ENCODE results near the gene RAI2.

RAI2 gene

DNA sequence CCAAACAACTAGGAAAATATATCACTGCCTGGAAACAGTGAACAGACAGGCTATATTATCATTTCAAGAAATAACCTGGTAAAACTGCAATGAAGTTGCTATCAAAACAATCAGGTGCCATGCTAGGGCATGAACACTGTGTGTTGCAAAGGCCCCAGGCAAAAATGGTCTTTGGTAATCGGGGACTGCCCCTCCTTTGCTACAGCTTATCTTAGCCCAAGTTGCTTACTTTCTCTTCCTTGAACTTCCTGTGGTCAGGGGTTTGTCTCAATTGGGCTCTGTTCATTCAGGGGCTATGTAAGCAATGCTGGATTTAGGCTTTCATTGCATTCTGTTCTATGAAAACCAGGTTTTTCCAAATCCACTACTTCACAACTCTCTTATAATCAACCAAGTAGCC is 93.4 kb downstream of the RAI2 start:
- Mint-ChIP-seq H3K36me3 (ENCODE audit: low read depth) (no peaks in the 10 kb centered on the region), H3K9me3 (no peaks in the 10 kb centered on the region), H3K27ac (no peak overlapping the region), H3K4me3 (no peak overlapping the region), H3K27me3 (ENCODE audit: low read depth) (peaks cover 1% of the 10 kb centered on the region), H3K4me1 (no peaks in the 10 kb centered on the region)
- TF ChIP-seq, protein P1, sequence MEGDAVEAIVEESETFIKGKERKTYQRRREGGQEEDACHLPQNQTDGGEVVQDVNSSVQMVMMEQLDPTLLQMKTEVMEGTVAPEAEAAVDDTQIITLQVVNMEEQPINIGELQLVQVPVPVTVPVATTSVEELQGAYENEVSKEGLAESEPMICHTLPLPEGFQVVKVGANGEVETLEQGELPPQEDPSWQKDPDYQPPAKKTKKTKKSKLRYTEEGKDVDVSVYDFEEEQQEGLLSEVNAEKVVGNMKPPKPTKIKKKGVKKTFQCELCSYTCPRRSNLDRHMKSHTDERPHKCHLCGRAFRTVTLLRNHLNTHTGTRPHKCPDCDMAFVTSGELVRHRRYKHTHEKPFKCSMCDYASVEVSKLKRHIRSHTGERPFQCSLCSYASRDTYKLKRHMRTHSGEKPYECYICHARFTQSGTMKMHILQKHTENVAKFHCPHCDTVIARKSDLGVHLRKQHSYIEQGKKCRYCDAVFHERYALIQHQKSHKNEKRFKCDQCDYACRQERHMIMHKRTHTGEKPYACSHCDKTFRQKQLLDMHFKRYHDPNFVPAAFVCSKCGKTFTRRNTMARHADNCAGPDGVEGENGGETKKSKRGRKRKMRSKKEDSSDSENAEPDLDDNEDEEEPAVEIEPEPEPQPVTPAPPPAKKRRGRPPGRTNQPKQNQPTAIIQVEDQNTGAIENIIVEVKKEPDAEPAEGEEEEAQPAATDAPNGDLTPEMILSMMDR (IDR thresholded peaks at IDR 0.05; ENCODE audit: unreplicated experiment in 3 of 3) = no peak

DNA sequence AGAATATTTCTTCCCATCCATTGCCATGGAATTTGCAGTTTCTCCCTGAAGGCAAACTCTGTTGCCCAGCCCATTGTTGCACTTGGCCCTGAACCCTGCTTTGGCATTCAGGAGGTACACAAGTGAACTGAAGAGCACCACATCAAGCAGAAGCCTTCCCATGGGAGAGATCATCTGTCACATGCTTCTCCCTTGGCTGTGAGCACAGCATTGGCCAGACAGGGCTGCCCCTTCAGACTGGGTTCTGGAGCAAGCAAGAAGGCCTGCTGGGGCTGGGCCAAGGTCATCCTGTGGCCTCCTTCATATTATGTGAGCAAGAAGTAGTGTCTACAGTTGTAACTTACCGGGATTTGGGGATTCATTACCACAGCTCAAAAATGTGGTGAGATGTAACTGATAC is 101.1 kb downstream of the RAI2 start:
- Mint-ChIP-seq H3K36me3 (ENCODE audit: low read depth) (no peaks in the 10 kb centered on the region), H3K9me3 (no peaks in the 10 kb centered on the region), H3K27ac (no peak overlapping the region), H3K27me3 (ENCODE audit: low read depth) (peaks cover 5% of the 10 kb centered on the region), H3K4me3 (no peak overlapping the region), H3K4me1 (no peaks in the 10 kb centered on the region)
- TF ChIP-seq, protein P1 (IDR thresholded peaks at IDR 0.05; ENCODE audit: unreplicated experiment in 3 of 3) = no peak

DNA sequence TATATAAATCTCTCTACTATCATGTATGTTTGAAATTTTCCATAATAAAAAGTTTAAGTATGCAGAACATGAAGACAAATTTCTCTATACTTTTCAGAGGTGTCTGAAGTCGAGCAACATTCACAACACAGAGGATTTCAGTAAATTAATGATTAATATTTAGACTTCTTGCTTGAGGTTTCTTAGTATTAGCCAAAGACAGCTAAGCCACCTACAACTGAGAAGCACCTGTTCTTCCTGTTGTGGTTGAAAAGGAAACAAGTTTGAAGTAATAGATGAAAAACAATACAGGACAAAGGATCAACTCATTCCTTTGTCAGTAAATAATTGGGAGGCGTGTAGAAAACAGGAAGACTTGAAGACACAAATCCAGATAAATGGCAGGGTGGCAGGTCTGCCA is 102.7 kb downstream of the RAI2 start:
- no peaks in the 10 kb centered on the region for H3K36me3 Mint-ChIP-seq (ENCODE audit: low read depth)

DNA sequence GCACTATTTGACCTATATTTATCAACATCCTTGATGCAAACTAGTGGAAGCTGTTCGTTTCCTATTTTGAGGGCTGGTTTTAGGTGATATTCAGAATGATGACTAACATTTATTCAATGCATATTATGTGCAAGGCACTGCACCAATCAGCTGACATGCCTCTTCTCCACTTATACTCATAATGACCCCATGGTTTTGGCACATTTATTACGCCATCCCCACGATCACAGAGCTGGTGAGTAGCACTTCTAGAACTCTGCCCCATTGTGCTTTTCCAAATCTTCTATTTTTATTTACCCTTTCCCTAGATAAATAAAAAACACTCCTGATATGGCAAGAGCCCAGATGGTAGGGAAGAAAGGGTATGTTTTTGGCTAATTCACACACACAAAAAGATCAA is 110.7 kb downstream of the RAI2 start:
- no peak overlapping the region for H3K4me3 Mint-ChIP-seq
- no peaks in the 10 kb centered on the region for H3K4me1 Mint-ChIP-seq
- no peaks in the 10 kb centered on the region for H3K9me3 Mint-ChIP-seq
- TF ChIP-seq, protein P1 (IDR thresholded peaks at IDR 0.05; ENCODE audit: unreplicated experiment in 3 of 3) = no peak
- H3K27me3 Mint-ChIP-seq (ENCODE audit: low read depth) = no peaks in the 10 kb centered on the region
- no peak overlapping the region for H3K27ac Mint-ChIP-seq
- H3K36me3 Mint-ChIP-seq (ENCODE audit: low read depth) = peaks cover 12% of the 10 kb centered on the region

More for the DNA sequence above, 102.7 kb downstream of the RAI2 start:
- Mint-ChIP-seq H3K27ac (no peak overlapping the region), H3K4me3 (no peak overlapping the region), H3K4me1 (no peaks in the 10 kb centered on the region), H3K27me3 (ENCODE audit: low read depth) (peaks cover 5% of the 10 kb centered on the region), H3K9me3 (no peaks in the 10 kb centered on the region)
- TF ChIP-seq, protein P1 (IDR thresholded peaks at IDR 0.05; ENCODE audit: unreplicated experiment in 3 of 3) = no peak

All from nephron (organoid).